ENCODE measurements around the gene POLR2J. TPM values are rescaled to one million over a fixed set of nuclear protein-coding genes. Genes with fewer than 3 reads are reported as not detected.

Gene POLR2J
- total RNA-seq, 1 experiment from 2014 or later, result 29.4 TPM

DNA sequence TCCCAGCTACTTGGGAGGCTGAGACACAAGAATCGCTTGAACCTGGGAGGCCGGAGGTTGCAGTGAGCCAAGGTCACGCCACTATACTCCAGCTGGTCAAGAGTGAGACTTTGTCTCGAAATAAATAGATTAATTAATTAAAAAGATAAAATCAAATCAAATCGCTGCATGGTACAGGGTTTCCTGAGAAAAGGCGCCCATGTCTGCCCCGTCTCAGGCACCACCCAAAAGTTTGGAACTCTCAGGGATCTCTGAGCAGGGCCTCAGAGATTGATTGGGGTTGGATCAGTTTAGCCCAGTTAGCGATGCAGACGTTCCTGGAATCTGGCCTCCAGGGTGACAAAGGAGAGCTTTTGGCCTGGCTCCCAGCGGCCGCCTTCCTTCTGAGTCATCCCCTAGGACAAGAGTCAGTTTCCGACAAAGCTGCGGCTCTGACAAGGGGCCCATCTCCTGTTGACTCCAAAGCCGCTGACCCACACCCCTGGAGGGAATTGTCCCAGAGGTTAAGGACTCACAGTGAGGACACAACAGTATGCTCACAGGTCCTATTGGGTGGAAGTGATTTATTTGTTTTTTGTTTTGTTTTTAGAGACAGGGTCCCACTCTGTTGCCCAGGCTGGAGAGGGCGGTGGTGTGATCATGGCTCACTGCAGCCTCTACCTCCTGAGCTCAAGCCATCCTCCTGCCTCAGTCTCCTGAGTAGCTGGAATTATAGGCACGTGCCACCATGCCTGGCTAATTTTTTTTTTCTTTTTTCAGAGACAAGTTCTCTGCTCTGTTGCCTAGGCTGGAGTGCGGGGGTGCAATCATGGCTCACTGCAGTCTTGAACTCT, 38.5 kb downstream of the POLR2J start:
- H3K4me1 Mint-ChIP-seq (ENCODE audit: low read depth, unreplicated experiment), result no peaks in the 10 kb centered on the region
- H3K9me3 Mint-ChIP-seq (ENCODE audit: low read depth, unreplicated experiment), result no peaks in the 10 kb centered on the region
- intact Hi-C loops (cut with micrococcal nuclease; ENCODE audit: unreplicated experiment), result no loop called here
- CTCF ChIA-PET, result no interaction called here
- BruUV-seq (replicated peaks), result no TSS peak
- H3K27me3 Mint-ChIP-seq (ENCODE audit: unreplicated experiment), result no peaks in the 10 kb centered on the region
- H3K4me3 Mint-ChIP-seq (ENCODE audit: low read depth, unreplicated experiment), result no peak overlapping the region
- TF ChIP-seq, protein P1, sequence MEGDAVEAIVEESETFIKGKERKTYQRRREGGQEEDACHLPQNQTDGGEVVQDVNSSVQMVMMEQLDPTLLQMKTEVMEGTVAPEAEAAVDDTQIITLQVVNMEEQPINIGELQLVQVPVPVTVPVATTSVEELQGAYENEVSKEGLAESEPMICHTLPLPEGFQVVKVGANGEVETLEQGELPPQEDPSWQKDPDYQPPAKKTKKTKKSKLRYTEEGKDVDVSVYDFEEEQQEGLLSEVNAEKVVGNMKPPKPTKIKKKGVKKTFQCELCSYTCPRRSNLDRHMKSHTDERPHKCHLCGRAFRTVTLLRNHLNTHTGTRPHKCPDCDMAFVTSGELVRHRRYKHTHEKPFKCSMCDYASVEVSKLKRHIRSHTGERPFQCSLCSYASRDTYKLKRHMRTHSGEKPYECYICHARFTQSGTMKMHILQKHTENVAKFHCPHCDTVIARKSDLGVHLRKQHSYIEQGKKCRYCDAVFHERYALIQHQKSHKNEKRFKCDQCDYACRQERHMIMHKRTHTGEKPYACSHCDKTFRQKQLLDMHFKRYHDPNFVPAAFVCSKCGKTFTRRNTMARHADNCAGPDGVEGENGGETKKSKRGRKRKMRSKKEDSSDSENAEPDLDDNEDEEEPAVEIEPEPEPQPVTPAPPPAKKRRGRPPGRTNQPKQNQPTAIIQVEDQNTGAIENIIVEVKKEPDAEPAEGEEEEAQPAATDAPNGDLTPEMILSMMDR (IDR thresholded peaks at IDR 0.05; ENCODE audit: unreplicated experiment), result no peak
- H3K36me3 Mint-ChIP-seq (ENCODE audit: insufficient read depth, unreplicated experiment), result peaks cover 3% of the 10 kb centered on the region
- peak; percentile 71 for DNase-seq
- H3K27ac Mint-ChIP-seq (ENCODE audit: unreplicated experiment), result no peak overlapping the region

DNA sequence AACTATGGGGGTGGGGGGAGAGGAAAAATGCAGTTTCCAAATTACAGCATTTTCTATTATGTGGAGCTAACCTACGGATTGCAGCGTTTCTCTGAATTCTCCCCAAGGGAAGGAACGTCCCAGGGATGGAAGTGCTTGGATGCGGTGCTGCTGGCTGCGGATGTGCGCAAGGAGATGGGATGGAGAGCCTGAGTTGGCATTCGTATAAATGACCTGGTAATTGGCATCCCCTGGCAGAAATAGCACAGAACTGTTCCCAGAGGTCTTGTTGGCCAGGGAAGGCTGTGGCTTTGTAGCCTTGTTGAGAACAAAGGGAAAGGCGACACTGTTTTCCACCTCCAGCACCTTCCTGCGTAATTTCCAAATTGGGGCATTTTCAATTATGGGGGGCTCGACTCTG, 42.6 kb downstream of the POLR2J start:
- H3K4me3 Mint-ChIP-seq (ENCODE audit: low read depth, unreplicated experiment), result no peak overlapping the region
- peaks cover 8% of the 10 kb centered on the region for H3K4me1 Mint-ChIP-seq (ENCODE audit: low read depth, unreplicated experiment)
- BruUV-seq (replicated peaks), result TSS peak; percentile 14
- no peak for DNase-seq
- H3K27me3 Mint-ChIP-seq (ENCODE audit: unreplicated experiment), result no peaks in the 10 kb centered on the region
- TF ChIP-seq, protein P1 (IDR thresholded peaks at IDR 0.05; ENCODE audit: unreplicated experiment), result no peak
- no peak overlapping the region for H3K27ac Mint-ChIP-seq (ENCODE audit: unreplicated experiment)
- no peaks in the 10 kb centered on the region for H3K9me3 Mint-ChIP-seq (ENCODE audit: low read depth, unreplicated experiment)
- CTCF ChIA-PET, result interaction anchor here (0.7 kb wide), 2 partner anchors 19 to 158 kb away, joined by 5 to 7 read pairs; no protein-coding TSS in a partner anchor
- intact Hi-C loops (cut with micrococcal nuclease; ENCODE audit: unreplicated experiment), result no loop called here
- H3K36me3 Mint-ChIP-seq (ENCODE audit: insufficient read depth, unreplicated experiment), result peaks cover 14% of the 10 kb centered on the region

DNA sequence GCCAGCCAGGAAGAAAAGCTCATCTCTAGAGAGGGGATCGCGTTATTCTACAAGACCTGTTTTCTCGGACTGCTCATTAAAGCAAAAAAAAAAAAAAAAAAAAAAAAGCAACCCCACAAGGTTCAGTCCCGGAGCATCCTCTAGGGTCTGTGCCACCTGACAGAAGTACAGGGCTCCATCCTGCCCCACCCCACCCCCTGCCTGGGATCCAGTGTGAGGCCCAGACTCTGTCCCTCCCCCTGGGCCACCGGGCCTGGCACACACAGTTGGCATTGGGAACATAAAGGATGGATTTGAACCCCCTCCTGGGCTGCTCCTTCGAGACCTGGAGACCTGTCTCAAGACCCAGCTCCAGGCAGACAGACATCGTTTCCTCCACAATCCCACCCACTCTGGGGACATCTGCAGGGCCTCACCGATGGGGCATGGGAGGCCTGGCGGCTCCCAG, 44.7 kb downstream of the POLR2J start:
- BruUV-seq (replicated peaks), result no TSS peak
- Mint-ChIP-seq H3K4me3 (ENCODE audit: low read depth, unreplicated experiment) (peak overlapping the region; percentile 66), H3K27me3 (ENCODE audit: unreplicated experiment) (no peaks in the 10 kb centered on the region), H3K4me1 (ENCODE audit: low read depth, unreplicated experiment) (peaks cover 8% of the 10 kb centered on the region), H3K27ac (ENCODE audit: unreplicated experiment) (peak overlapping the region; percentile 61), H3K9me3 (ENCODE audit: low read depth, unreplicated experiment) (no peaks in the 10 kb centered on the region), H3K36me3 (ENCODE audit: insufficient read depth, unreplicated experiment) (peaks cover 20% of the 10 kb centered on the region)
- DNase-seq, result peak; percentile 4
- TF ChIP-seq, protein P1 (IDR thresholded peaks at IDR 0.05; ENCODE audit: unreplicated experiment), result no peak
- intact Hi-C loops (cut with micrococcal nuclease; ENCODE audit: unreplicated experiment), result no loop called here
- CTCF ChIA-PET, result interaction anchor here (0.6 to 0.7 kb wide), 2 partner anchors 20 to 784 kb away, joined by 4 to 7 read pairs; no protein-coding TSS in a partner anchor

DNA sequence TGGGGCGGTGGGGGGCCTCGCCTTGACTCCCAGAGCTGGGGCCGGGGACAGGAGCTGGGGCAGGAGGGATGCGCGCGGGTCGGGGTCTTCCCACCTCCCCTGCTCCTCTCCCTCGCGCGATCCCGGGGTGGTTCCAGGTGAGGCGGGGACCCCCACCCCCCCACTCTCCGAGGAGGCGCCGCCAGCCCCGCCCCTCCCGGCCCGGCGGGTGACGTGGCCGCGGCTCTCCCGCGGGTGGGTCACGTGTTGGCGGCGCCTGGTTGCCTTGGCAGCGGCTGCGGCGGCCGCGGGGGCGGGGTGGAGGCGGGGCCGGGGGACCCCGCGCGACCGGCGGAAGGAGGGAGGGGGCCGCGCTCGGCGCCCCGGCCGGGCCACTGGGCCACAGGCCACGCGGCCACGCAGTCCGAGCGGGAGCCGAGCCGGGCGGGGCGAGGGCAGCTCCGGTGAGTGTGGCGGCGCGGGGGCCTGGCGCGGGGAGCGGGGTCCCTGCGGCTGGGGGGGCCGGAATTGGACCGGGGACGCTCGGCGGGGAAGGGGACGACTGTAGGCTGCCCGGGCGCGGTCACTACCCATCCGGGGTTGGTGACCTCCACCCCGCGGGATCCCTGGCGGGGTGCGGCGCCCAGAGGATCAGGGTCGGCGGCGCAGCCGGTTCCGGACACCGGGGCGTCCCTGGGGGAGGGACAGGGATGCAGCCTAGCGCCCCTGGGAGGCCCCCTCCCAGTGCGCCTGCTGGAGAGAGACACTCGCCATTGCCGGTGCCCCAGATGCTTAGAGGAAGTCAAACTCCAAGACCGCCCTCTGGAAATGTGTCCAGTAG, 45.3 kb downstream of the POLR2J start, which contains the start of gene ORAI2:
TSS of gene ORAI2 (plus strand) at position 357 of the 820 bp plus-strand sequence. CDS start 5,382 bp downstream, outside the sequence.
- Mint-ChIP-seq H3K27me3 (ENCODE audit: unreplicated experiment) (no peaks in the 10 kb centered on the region), H3K27ac (ENCODE audit: unreplicated experiment) (peak within 1 kb of the TSS; percentile 61), H3K4me1 (ENCODE audit: low read depth, unreplicated experiment) (peaks cover 8% of the 10 kb centered on the region), H3K4me3 (ENCODE audit: low read depth, unreplicated experiment) (peak within 1 kb of the TSS; percentile 66), H3K36me3 (ENCODE audit: insufficient read depth, unreplicated experiment) (peaks cover 20% of the 10 kb centered on the region), H3K9me3 (ENCODE audit: low read depth, unreplicated experiment) (no peaks in the 10 kb centered on the region)
- no TSS peak for BruUV-seq (replicated peaks)
- intact Hi-C loops (cut with micrococcal nuclease; ENCODE audit: unreplicated experiment), result no loop called here
- TF ChIP-seq, protein P1 (IDR thresholded peaks at IDR 0.05; ENCODE audit: unreplicated experiment), result no peak
- DNase-seq, result peak; percentile 76
- CTCF ChIA-PET, result interaction anchor here (0.6 to 0.7 kb wide), 2 partner anchors 21 to 784 kb away, joined by 4 to 7 read pairs; no protein-coding TSS in a partner anchor
